ENCODE results near the gene HSPA13.
"Not testable (repeated sequence)": the region's sequence is repeated elsewhere in the genome, so short reads cannot be mapped to it uniquely, and the experiment has no call there.

Gene HSPA13, protein sequence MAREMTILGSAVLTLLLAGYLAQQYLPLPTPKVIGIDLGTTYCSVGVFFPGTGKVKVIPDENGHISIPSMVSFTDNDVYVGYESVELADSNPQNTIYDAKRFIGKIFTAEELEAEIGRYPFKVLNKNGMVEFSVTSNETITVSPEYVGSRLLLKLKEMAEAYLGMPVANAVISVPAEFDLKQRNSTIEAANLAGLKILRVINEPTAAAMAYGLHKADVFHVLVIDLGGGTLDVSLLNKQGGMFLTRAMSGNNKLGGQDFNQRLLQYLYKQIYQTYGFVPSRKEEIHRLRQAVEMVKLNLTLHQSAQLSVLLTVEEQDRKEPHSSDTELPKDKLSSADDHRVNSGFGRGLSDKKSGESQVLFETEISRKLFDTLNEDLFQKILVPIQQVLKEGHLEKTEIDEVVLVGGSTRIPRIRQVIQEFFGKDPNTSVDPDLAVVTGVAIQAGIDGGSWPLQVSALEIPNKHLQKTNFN

DNA sequence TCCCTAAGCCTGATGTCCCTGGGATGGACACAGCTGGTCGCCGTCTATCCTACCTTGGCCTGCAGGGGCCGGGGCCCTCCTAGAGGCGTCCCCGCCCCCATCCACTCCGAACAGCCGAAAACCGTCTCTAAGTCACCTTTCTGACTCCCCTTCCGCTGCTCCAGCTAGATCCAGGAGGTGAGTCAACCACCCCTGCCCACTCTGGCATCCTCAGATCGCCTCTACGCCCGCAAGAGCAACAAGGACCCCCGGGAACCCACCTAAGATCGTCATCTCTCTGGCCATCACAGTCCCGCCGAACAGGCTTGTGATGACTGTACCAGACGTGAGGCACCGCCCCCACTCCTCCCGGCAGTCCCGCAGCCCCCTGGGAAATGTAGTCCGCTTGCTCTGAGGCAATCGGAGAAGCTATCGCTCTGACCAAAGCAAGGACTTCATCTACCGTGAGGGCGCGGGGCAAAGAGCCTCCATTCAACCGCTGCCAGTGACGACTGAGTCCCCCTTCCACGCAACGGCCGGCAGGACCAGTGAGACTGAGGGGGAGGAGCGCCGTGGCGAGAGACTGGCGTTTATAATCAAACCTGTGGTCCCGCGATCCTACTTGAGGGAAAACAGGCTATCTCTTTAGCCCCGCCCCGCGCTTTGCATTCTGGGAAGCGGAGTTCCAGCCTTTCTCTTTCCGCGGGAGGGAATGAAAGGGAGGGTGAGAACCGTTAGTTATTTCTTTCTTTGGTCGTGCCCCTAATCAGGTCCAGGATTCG lies at the start of gene HSPA13:
Gene HSPA13 (minus strand): TSS at position 312 of the 761 bp plus-strand sequence. CDS start 27 bp downstream, at position 285.
- peak; percentile 100 for DNase-seq

DNA sequence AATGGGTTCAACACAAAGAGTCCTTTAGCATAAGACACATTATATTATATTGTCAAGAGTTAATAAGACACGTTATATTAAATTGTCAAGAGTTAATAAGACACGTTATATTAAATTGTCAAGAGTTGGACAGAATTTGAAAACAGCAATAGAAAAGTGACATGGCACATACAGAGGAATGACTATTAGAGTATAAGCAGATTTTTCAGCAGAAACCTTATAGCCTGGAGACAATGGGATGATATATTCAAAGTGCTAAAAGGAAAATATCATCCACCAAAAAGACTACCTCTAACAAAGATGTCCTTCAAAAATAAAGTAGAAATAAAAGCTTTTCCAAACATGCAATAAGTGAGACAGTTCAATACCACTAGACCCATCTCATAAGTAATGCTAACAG lies 36.0 kb upstream of the HSPA13 start:
- DNase-seq, result no peak

DNA sequence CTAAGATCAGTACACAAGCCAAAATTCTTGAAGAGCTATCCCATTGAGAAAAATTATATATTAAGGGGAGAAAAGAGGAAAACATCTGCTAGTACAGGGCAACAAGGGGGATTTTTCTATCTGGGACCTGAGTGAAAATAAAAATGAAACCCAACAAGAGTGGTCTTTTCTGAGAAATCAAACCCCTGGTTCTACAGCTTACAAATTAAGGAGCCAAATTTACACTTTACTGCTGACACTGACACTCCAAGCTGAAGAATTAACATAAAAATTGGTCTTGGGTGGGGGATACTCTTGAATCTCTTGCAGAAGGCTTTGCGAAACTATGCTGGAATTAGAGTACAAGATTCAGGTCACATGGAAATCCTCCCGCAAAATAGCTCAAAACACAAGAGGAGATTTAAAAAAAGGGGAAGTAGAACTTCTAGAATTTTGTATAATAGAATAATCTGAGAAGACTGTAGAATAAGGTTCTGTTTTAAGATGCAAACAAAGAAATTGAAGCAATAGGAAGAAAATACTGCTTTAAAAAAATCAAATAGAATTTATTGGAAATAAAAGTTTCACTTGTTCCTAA lies 32.1 kb upstream of the HSPA13 start:
- peak; percentile 46 for DNase-seq

DNA sequence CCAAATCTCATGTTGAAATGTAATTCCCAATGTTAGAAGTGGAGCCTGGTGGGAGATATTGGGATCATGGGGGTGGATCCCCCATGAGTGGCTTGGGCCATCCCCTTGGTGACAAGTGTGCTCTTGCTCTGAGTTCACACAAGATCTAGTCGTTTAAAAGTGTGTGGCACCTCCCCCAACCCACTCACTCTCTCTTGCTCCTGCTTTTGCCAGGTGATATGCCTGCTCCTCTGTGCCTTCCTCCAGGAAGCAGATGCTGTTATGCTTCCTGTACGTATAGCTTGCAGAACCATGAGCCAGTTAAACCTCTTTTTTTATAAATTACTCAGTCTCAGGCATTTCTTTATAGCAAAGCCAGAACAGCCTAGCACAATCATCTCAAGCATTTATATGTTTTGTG lies 23.0 kb upstream of the HSPA13 start:
- peak; percentile 18 for DNase-seq

DNA sequence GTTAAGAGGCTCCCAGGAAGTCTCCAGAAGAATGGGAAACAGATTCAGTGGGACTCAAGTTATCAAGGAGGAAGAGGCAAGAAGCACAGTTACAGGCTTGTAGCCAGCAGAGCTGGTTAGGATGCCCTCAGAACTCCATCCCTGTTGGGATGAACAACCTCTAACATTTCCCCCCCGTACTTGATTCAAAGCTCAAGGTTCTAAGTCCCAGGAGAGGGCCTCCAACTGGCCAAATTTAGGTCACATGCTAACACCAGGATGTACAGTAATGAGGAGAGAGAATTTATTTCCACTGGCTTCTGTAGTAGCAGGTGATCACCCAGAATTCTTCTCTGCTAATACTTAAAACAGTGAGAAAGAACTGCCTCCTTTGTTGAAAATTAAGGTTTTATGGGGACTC lies 22.3 kb upstream of the HSPA13 start:
- DNase-seq, result no peak

DNA sequence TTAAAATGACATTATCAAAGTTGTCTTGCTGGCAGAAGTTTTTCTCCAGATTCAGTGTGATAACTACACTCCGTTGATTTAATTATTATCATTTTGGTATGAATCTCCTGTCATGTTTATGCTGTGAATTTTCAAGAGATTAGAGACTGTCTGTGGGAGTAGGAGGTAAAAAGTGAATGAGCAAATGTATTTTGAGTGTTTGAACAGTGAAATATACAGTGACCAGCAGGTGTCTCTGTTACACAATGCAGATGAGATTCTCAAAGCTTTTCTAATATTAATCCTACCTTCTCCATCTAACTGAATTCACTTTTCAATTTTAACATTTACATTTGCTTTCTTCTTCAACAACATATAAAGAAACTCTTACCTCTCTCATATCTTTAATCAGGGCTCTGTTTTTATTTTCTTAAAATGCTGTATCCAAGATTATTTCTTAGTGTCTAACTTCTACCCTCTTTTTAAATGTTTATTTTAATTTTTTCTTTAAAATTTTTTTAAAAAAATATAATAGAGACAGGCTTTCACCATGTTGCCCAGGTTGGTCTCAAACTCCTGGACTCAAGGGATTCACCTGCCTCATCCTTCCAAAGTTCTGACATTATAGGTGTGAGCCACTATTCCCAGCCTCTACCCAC lies 20.9 kb upstream of the HSPA13 start:
- peak; percentile 82 for DNase-seq

DNA sequence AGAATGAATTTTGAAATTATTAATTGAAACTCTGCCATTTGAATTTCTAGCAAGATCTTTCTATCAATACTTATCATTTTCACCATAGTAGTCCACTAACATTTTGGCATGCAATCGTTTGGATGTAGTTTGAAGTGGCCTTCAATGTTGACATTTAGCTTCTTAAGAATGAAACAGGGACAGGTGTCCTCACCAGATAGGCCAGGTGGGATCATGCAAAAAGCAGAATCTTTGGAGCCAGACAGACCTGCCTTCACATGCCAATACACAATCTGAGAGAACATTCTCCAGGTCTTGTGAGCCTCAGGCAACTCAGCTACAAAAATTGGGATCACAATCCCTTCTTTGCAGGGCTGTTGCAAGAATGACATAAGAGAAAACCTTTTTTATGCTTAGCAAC lies 18.3 kb upstream of the HSPA13 start:
- no peak for DNase-seq

DNA sequence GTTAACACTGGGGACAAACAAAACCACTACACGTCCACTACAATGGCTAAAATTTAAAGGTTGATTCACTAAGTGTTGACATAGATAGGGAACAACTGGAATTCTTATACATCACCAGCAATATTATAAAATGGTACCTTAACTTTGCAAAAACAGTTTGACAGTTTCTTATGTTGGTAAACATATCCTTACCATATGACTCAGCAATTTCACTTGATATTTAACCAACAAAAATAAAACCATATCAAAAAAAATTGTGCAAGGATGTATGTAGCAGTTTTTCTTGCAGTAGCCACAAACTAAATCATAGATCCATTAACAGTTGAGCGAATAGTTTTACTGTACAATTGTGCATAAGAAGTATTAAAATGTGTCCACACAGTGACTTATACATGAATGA lies 5.3 kb upstream of the HSPA13 start:
- DNase-seq, result no peak

DNA sequence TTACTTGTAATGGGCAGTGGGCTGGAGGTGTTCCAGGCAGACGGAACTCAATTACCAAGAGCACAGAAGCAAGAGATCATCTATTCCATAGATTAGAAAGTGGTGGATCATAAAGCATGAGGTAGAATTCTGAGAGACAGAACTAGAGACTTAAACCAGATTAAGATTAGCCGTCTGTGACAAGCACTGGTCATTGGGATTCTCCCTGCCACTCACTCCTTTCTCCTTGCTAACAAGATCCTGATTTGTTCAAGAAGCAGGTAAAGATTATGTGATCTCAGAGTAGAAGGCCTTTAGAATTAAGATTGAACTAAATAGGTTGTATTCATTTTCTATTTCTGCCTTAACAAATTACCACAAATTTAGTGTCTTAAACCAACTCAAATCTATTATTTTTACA lies 1.5 kb upstream of the HSPA13 start:
- no peak for DNase-seq

DNA sequence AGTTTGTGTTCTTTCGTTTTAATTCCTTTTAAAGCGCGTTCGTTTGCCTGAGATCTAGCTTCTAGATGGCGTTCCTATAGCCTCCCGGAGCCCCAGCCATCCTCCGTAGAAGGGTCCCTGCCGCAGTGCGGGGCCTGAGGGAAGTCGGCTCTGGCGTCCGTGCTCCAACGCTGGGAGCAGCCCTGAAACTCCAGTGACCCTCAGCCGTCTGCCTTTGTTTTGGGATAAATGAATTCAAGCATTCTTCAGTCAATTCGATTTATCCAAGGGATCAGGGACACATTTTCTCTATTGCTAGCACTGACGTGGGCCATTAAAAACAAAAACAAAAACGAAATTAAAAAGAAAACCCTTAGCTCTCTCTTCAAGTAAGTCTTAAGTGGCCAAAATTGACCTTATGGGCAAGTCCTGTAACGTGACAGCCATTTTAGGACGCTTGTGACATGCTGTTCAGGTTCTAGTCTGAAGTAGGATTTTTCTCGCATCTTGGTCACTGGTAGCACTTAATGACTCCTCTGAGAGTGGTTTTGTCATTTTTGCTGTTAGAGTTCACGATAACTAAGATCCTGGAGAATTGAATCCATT lies 742 bp upstream of the HSPA13 start:
- DNase-seq, result peak; percentile 71

DNA sequence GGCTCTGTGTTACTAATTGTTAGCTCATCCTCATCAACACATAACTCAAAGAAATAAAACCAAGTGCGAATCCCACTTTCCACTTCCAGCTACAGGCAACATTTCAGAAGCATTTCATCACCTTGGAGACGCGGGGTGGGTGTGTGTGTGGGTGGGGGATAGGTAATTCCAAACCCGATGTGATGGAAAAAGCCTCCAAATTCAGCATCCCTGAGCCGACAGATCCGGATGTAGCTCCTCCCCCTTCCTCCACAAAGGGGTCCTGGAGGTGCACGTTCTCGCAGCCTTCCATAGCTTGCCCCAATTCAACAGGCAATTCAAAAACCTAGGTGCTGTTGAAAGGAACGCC lies 486 bp downstream of the HSPA13 start:
- DNase-seq, result peak; percentile 56

DNA sequence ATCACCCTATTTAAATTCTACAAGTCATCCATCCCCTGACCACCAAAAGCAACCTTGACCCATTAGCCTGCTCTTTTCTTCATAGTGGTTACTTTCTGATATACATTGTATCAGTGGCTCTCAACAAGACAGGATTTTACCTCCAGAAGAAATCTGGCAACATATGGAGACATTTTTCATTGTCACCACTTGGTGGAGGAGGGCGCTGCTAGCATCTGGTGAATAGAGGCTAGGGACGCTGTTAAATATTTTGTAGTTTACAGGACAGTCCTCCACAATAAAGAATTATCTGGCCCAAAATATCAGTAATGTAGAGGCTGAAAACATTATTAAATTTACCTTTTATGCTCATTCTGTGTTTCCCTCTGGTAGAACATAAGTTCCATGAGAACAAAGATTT lies 6.1 kb downstream of the HSPA13 start:
- peak; percentile 30 for DNase-seq

DNA sequence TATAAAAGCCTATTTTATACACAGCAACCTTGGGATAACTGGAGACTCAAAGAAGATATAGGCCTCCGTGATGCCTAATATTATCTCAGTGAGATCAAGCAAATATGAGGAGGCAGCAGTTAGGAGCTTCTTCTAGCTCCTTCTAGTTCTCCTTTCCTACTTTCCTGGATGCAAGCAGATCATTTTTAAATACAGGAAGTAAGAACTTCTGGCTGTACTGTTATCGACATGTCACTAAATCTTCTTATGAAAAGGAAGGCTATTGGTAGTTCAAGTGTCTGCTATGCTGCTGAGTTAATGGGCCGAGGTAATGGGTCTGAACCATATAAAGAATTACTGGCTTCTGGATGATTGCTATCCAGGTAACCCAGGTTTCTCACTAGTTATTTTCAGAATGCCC lies 15.9 kb downstream of the HSPA13 start:
- peak; percentile 5 for DNase-seq

DNA sequence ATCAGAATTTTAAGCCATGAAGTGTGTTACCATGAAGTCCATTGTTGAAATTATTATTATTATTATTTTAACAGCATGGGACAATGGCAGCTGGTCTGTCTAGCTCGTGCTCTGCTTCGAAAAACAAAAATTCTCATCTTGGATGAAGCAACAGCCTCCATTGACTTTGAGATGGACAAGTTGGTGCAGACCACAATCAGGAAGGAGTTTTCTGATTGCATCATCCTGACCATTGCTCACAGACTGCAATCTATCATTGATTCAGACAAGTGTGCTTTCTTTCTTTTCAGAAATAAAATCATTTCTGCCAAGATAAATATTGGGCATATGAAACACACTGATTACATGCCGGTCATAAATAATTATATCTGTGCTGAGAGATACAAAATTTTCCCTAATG lies 21.0 kb downstream of the HSPA13 start:
- peak; percentile 71 for DNase-seq

DNA sequence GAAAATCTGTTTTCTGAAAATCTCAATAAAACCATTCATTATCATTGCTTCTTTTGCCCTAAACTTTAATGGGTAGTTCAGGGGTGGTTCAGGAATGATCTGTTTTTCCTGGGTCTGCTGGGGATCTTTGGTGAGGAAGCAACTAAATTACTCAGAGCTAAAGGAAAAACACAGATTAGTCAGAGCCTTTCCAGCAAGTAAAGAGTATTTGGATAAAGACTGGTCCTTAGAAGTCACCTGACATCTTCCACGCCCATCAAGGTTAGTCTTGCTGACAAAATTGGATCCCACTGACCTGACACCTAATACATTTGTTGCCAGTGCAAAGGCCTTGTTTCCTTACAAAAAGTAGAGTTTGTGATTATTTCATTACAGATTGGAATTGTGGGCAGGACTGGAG lies 24.2 kb downstream of the HSPA13 start:
- DNase-seq, result no peak

DNA sequence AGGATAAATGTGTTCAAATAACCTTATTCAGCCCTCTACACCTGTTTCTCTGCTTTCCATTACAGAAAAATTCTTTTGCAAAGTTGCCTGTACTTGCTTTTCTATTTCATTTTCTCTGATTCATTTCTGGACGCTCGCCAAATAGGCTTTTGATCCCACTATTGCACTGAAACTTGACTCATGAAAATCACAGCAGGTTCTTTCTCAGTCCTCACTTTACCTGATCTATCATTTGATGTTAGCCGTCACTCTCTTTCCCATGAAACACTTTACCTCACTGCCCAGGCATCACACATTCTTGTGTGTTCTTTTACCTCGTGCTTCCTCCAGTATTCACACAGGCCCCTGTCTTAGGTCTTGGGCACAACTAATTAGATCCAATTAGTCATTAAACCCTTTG lies 26.2 kb downstream of the HSPA13 start:
- DNase-seq, result no peak

DNA sequence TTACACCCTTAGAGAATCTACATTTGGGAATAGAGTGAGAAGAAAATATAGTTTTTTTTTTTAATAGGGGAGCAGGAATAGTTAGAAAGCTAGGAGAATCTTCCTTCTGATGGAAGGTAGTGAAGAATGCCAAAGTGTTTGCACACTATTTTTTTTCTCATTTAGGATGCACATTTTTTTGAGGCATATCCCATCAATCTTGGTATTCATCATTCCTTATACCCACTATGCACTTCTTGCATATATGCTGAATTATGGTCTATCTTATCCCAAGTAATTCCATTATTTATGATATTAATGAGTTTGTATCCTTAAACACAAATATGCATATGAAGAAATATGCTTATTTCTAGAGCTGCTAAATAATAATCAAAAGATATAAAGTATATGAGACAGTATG lies 28.4 kb downstream of the HSPA13 start:
- no peak for DNase-seq

DNA sequence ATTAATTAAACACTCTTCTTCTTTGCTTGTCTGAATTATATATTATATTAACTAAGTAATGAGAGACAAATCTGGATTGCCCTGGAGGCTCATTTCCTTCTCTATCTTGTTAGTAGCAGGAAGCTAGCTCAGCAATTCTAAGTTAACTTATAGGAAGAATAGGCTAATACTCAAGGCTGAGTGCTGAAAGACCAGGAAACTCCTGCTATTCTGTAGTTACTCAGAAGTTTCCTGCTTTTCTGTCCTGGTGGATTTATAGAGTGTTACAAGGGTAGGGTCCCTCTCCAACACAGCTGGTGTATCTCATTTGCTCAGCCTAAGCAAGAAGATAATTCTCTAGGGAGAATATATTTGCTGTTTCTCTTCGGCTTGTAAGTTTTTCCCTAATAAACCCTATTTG lies 29.2 kb downstream of the HSPA13 start:
- no peak for DNase-seq

DNA sequence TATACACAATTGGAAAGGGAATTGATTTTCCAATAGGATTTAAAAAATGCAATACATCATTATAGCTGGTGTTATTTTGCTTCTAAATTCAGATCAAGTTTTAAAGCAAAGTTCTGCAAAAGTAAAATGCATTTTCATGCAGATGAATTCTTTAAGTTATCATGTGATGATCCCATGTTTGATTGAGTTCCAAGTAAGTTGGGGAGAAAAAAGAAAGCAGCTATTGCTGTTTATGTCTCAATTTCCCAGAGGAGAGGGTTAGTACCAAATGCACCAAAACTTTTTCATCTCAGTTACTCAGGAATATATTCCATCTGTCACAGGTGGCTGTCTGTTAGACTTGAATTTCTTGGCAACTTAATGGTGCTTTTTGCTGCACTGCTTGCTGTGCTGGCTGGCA lies 29.7 kb downstream of the HSPA13 start:
- no peak for DNase-seq

DNA sequence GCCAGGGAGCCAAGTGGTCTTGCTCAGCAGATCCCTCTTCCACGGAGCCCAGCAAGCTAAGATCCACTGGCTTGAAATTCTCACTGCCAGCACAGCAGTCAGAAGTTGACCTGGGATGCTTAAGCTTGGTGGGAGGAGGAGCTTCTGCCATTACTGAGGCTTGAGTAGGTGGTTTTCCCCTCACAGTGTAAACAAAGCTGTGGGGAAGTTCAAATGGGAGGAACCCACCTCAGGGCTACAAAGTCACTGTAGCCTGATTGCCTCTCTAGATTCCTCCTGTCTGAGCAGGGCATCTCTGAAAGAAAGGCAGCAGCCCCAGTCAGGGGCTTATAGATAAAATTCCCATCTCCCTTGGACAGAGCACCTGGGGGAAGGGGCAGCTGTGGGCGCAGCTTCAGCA lies 55.6 kb downstream of the HSPA13 start:
- DNase-seq, result not testable (repeated sequence)

DNA sequence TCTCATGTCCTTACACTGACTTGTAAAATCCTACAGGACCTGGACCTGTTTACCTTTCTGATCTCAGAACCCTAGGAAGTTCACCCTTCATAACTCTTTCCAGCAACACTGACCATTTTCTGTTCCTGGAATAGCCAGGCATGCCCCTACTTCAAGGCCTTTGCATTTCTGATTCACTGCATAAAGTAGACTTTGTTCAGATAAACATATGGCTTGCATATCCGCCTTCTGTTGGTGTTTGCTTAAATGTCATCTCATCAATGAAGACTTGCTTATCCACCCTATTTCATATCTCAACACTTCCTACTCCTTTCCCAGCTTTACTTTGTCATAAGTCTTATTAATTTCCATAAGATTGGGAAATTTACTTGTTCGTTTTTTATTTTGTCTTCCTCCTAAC lies 57.4 kb downstream of the HSPA13 start:
- no peak for DNase-seq

Data from hematopoietic multipotent progenitor cell treated with erythropoietin and hydrocortisone succinate and interleukin-3 and kit ligand, for 4 days (in vitro differentiated cells).